Measurements from ENCODE around the gene PPCS.

Gene PPCS

DNA sequence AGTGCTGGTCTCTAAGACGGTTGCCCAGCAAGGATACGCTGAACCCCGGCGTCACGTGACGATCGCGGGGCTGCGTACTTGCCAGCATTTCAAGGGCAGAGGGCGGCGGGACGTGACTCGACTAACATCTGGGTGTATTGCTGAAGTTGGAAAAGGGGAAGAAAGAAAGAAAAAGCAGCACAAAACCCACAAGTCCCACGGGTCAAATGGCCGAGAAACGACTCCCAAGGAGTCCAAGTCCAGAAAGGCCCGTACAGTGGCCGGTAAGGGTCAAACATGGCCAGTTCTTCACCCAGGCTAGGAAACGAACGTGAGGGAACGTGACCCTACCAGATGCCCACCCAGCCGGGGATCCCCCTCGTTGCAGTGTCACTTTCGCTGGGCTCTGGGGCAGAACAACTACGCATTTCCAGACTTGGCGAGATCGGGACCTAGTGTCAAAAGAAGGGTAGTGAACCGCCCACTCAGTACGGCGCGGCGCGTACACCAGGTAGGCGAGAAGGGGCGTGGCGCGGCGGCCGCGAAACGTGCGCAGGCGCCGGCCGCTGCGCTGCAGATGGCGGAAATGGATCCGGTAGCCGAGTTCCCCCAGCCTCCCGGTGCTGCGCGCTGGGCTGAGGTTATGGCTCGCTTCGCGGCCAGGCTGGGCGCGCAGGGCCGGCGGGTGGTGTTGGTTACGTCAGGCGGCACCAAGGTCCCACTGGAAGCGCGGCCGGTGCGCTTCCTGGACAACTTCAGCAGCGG is at the start of gene PPCS, which contains the start of gene ZMYND12:
PPCS (plus strand) TSS at position 534 of the 744 bp plus-strand sequence; CDS start at position 557, 23 bp downstream.
ZMYND12 (minus strand) TSS at position 13 of the 744 bp plus-strand sequence. CDS start 25 bp downstream, outside the sequence.
- peak; percentile 80 to 84 for DNase-seq (ENCODE audit: low read depth in 2 of 2)

DNA sequence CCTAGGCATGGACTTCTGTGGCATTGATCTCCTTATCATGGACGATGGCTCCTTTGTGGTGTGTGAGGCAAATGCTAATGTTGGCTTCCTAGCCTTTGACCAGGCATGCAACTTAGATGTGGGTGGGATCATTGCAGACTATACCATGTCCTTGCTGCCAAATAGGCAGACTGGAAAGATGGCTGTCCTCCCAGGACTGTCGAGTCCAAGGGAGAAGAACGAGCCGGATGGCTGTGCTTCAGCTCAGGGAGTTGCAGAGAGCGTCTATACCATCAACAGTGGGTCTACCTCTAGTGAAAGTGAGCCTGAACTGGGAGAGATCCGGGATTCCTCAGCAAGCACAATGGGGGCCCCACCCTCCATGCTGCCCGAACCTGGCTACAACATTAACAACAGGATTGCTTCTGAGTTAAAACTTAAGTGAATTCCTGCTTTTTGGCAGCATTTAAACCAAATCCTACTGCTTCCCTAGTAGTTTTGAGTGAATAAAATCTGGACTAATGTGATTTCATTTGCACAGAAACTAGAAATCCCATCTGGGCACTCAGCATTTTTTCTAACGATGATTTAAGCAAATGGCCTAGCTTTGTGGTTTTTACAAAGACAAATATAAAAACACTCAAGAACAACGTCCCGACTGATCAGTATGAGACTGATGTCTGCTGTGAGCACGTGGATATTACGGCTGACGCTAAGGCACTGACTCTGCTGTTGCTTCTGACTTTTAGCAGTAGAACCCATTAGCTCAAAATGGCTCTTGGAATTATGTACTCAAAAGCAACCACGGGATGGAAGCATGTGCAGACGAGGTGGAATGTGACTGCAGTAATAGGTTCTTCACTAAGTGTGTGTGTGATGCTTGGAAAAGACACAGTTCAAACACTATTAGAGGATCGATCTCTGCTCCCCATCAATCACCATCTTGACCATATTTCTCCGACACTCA is 41.5 kb upstream of the PPCS start:
- no peak for DNase-seq (ENCODE audit: low read depth in 2 of 2)

DNA sequence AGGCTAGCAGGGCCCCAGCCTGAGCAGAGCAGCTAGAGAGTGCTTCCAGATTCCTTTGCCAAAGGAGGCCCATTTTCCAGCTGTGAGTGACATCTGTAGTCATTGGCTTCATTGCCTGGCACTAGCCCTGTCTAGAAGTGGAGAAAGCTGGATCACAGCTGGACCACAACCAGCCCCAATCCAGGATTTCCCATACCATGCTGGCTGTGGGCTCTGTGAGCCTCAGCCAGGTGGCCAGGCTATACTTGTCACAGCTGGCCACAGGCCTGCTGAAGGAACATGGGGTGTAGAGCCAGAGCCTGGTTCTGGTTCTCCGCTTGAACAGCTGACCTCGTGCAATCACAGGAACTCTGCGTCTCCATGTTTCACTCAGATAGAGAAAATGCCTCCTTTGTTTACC is 39.2 kb upstream of the PPCS start:
- no peak for DNase-seq (ENCODE audit: low read depth in 2 of 2)

DNA sequence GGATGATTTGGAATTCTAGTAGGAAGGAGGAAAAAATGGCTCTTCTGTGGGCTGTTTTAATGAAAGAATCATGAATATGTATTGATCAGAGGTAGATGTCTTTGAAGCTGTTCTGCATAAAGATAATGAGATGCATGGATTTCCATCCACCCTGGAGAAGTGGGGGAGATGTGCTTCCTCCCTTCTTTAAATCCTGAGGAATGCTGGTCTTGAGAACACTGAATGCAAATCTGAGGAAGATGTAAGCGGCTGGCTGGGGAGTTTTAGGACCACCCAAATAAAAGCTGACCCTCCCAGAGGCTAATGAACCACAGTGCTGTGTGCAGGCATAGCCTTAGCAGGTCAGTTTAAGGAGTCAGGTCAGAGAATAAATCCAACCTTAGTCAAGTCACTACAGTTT is 37.8 kb upstream of the PPCS start:
- no peak for DNase-seq (ENCODE audit: low read depth in 2 of 2)

DNA sequence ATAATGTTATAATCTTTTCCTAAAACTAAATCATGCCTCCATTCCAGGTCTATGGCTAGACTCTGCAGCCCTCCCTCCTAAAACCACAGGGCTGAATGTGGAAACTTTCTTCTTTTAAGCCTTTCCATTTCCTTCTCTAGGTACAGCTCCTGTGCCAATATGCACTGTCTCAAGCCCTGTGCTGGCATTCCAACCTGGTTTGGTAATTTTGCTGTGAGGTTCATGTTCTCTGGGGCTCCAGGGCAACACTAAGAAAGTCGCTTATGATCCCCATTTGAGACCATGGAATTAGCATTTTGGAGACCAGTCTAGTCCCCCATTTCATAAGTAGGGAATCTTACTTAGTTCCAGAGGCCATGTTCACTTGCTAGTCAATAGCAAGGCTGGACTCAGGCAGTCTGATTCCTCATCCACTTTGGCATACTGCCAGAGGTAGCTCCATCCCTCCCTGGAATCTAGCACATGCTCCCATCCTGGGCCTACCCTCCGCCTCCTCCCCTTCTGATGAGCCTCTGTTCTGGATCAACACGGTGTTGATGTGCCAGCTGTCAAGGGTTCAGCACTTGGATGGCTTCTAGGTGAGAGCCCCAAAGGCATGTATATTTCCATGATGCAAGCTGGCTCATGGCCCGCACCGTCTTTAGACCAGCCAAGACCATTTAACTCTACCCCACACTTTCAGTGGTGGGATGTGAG is 37.1 kb upstream of the PPCS start:
- DNase-seq (ENCODE audit: low read depth in 2 of 2) = no peak

DNA sequence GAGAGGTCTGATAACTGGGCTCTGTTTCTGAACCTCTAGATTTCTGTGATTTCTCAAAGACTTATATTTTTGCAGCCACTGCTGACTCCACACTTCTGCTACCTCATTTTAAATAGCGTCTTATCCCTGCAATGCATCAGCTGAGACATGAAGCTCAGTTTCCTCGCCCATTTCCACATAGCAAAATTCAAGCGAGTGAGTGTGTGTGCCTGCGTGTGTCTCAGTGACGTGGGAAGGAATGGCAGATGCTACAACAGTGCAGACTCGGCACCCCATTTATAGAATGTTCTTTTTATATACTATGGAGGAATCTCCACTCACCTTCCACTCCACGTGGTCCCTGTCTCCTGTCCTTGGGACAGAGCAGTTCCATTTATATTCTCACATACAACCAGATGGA is 36.2 kb upstream of the PPCS start:
- DNase-seq (ENCODE audit: low read depth in 2 of 2) = no peak

DNA sequence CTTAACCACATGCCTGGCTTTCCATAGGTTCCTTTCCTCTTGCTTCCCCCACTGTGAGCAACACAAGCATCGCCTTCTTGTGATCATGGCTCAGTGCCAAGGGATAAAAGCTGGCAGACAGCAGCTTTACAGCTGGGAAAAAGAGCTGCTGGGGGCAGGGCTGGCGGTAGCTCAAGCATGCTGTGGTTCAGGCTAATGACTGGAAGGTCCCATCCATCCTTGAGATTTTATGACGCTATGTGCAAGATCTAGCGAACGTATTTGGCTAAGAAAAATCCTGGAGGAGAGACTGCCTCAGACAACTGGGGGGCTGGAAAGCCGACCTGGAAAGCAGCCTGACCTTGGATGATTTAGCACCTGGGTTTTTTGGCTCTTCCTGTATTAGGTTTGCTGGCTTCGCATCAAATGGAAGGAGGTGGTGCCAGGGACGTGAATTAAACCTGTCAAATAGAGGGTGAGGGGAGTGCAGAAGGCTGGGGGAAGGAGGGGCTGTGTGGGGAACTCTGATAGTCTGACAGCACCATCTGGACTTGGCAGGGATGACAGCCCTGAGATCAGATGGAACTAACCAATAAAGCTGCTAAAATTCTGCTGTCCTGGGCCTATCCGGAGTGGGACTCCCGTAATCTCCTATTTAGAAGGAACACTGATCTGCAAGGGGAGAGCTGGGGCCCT is 35.3 kb upstream of the PPCS start:
- DNase-seq (ENCODE audit: low read depth in 2 of 2) = no peak

DNA sequence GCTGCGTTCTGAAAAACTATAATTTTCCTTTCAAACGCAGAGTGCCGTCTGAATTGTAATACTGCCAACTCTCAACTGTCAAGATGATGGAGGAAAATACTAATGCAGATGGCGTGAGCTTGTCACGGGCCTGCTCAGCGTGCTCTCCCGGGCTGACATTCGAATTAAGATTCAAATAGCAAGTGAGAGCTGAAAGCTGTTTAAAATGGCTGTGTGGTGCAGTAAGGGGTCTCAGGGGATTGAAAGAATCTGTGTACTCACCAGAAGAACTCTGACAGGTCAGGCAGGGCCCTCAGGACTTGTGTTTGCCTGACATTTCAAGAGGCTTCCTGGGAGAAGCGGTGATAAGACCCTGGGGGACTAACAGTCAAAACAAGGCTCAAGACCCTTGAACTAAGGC is 33.6 kb upstream of the PPCS start:
- DNase-seq (ENCODE audit: low read depth in 2 of 2) = no peak

DNA sequence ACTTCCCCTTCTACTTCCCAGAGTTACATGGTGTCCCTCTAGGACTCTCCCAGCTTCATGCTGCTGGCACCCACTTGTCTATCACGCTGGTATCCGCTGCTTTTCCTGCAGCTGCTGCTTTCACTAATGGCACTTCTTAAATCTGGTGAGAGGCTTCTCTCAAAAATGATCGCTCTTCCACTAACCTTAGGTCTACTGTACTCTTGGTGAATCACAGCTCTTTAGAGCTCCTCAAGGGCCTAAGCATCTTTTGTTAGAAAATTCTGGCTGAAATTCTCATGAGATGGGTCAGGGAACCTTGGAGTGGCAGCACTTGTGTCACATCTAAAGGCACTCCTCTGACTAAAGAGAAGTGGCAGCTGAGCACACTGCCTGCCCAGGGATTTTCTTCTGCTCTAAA is 32.7 kb upstream of the PPCS start:
- no peak for DNase-seq (ENCODE audit: low read depth in 2 of 2)

DNA sequence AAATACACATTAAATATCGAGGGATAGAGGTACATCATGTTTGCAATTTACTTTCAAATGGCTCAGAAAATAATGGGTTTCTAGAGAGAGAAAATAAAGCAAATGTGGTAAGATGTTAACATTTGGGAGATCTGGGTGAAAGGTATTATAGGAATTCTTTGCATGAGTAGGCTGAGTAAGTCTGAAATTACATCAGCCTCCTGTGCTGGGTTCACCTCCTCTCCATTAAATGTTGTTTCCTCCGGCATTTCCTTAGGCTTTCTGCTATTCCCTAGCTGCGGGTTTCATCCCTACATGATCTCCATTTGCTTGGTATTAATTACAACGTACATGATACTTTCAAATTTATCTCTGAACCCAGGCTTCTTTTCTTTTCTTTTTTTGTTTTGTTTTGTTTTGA is 32.1 kb upstream of the PPCS start:
- no peak for DNase-seq (ENCODE audit: low read depth in 2 of 2)

DNA sequence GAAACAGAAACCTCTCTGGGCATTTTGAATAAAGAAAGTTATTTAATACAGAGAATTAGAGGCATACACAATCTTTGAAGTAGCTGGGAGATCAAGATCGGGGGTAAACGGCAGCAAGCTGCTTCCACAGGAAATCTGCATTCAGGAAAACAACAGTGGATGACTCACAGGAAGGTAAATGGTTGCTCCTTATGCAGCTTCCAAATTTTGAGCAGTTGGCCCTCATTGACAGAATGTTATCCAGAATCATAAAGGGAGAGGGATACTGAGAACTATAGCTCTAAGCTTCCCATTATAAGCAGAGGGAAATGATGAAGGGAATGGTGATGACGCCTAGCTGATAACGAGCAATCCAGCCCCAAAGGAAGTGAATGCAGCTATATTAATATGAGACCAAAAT is 29.1 kb upstream of the PPCS start:
- DNase-seq (ENCODE audit: low read depth in 2 of 2) = no peak

DNA sequence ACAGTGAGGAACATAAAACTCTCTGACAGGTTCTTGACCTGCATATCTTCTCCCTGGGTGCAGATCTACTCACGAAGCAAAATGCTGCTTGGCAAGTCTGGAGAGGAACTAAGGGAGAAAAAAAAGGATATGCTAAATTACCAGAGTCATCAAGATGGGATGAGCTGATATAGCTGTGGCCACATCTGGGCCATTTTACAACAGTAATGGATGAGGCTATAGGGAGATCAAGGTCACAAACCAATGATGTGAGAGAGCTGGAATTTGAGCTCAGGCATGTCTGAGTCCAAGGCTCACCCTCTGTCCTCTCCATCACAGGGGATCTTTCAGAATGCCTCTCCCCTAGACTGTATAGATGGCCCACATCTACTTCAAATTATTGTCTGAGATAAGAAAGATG is 26.7 kb upstream of the PPCS start:
- no peak for DNase-seq (ENCODE audit: low read depth in 2 of 2)

DNA sequence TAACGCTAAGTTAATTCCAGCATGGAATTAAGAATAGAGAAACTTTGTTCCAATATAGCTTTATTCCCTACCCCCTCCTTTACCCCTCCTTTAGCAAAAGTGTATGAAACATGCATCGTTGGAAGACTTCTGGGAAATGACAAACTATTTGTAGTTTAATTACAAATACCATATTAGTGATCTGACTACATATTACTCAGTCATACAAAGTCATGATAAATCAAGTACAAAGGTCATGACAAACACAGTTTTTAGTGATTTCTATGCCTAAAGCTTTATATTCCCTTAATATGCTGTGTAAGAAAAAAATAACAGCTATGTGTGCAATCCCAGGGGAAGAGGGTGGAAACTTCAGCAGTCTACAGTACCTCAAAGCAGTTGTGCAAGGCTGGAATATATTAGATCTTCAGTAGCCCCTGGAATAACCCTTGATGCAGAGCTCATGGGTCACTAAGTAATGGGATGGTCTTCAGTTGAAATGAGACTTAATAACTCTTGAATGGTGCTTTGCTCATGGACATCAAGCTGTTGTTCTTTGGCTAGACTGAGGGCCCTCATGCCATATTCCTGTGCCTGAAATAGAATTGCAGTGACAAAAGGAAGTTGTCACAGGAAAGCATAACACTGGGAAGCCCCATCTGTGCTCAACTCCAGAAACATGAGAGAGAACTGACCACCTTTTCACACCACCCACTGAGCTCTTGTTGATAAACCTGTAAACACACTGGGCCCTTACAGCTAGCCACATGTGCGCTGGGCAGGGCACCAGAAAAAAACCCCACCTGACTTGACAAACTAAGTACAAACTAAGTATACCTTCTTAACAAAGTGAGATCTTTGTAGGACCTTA is 25.8 kb upstream of the PPCS start:
- no peak for DNase-seq (ENCODE audit: low read depth in 2 of 2)

DNA sequence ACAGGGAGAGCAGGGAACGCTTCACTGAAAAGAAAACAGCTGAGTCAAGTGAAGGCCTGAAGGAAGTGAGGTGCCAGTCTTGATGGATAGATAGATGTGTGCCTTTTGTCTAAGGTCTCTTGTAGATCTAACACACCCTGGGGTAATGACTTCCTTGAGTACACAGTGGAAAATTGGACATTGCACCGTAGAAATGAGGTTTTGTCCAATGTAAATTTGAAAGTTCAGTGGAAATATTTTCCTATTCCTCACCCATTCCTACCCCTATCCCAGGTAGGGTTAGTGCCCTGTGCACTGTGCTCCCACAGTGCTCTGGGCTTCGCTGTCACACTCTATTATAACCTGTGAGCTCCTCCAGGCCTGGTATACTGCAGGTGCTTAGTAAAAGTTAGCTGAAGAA is 24.8 kb upstream of the PPCS start:
- DNase-seq (ENCODE audit: low read depth in 2 of 2) = no peak

DNA sequence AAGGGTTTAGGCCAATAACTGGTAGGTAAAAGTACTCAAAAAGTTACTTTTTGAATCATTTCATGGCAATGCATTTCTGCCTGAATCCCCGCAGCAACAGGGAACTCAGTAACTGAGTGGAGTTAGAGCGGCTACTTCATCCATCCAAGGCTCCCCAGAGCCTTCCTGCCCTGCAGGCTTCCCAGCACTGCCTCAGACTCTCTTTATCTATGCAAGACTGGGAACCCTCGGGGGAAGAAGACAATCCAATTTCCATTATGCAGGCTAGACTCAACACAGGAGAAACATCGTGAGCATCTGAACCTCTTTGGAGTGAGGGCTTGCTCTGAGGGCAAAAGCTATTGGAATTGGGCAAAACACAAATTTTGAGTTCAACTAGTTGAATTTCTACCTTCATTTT is 23.6 kb upstream of the PPCS start:
- no peak for DNase-seq (ENCODE audit: low read depth in 2 of 2)

DNA sequence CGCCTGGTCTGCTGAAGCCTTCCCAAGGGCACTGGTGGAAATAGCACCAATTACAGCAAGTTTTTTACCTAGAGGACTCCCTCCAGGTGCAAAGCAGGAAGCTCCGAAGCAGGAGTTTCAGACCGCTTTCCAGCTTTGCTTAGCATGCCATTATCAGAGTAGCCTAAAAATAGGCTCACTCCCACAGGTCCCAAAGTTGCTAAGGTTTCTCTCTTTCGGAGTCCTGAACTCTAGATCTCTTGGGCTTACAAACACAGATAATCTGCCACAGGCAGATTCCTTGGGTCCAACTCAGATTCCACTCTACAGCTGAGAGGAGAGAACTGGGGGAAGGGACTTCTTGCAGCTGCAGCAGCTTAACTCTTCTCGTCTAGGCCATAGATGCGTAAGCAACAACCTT is 23.0 kb upstream of the PPCS start:
- DNase-seq (ENCODE audit: low read depth in 2 of 2) = no peak

DNA sequence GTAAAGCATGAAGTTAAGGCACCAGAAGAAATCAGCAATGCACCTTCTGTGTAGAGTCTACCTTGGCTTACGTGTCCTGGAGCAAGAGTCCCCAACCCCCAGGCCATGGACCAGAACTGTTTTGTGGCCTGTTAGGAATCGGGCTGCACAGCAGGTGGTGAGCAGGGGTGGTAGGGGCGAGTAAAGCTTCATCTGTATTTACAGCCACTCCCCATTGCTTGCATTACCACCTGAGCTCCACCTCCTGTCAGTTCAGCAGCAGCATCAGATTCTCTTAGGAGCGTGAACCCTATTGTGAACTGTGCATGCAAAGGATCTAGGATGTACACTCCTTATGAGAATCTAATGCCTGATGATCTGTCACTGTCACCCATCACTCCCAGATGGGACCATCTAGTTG is 22.0 kb upstream of the PPCS start:
- no peak for DNase-seq (ENCODE audit: low read depth in 2 of 2)

DNA sequence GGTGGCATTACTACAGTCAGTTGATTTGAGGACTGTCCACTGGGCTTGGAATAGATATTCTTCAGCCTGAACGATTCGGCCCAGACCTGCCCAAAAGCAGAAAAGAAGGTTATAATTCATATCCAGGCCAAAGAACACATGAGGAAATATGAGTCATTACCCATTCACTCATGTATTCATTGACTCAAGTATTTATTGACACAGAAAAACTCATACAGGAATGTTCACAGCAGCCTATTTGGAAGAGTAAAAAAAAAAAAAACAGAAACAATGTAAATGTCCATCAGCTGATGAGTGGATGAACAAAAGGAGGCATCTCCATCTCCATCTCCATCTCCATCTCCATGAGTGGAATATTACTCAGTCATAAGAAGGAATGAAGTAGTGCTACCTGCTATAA is 16.4 kb upstream of the PPCS start:
- DNase-seq (ENCODE audit: low read depth in 2 of 2) = no peak

DNA sequence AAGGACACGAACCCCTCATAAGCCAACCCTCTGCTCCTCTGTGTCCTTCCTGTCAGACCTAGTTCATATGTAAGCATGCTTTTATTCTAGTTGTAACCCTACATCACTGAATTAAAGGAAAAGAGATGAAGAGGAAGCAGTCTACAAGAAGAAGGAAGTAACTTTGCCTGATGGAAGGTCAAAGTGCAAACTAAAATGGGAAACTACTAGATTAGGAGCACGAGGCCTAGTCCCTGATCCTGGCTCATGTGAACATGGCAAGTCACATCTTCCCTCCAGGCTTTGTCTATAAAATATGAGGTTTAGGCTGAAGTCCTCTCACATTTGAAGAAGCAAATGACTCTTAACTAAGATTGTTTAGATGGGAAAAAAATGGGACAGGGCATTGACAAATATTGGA is 13.7 kb upstream of the PPCS start:
- no peak for DNase-seq (ENCODE audit: low read depth in 2 of 2)

DNA sequence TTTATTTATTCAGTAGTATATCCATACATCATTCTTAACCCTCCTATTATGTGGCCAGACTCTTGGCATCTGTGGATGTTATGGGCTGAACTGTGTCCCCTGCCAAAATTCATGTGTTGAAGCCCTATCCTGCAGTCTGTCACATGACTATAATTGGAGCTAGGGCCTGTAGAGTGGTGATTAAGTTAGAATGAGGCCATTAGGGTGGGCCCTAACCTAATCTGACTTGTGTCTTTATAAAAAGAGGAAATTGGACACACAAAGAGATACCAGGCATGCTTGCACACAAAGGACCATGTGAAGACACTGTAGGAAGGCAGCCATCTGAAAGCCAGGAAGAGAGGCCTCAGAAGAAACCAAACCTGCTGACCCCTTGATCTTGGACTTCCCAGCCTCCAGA is 7.1 kb upstream of the PPCS start:
- DNase-seq (ENCODE audit: low read depth in 2 of 2) = no peak

DNA sequence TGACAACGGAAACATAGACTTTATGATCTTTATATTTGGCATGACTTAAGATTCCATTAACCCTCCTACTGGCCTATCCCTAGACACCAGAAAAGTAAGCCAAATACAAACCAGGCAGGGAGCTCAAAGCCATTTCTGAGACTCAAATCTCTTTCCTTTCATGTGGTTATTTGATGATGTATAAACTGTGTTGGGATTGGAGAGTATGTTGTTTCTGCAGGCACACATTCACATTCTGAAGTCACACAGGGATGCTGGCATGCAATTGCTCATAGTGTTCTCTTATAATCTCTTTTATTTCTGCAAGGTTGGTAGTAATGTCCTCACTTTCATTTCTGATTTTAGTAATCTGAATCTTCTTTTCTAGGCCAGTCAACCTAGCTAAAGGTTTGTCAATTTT is 6.3 kb upstream of the PPCS start:
- no peak for DNase-seq (ENCODE audit: low read depth in 2 of 2)
